HepG2 (cell line): ENCODE data around the gene NHSL1. TPM values are rescaled to one million over a fixed set of nuclear protein-coding genes. Genes with fewer than 3 reads are reported as not detected.

Source experiments
- ADNP ChIP-seq: sonication (generic); formaldehyde crosslinking; IDR thresholded peaks from 2 replicates; pipeline ENCODE4 v1.4.0; 2020; ENCODE audit warnings: missing genetic modification reagents
- DR1 ChIP-seq: sonication (generic); formaldehyde crosslinking; IDR thresholded peaks from 2 replicates; pipeline ENCODE4 v1.8.0; 2021; ENCODE audit warnings: mild to moderate bottlenecking, missing genetic modification reagents, inconsistent platforms
- ETV5 ChIP-seq: IDR thresholded peaks from 2 replicates; pipeline ENCODE4 v1.6.1; 2018; ENCODE audit warnings: missing biosample characterization, missing genetic modification reagents, inconsistent platforms, borderline replicate concordance
- GLI4 ChIP-seq: sonication (generic); formaldehyde crosslinking; IDR thresholded peaks from 2 replicates; pipeline ENCODE4 v1.5.1; 2020; ENCODE audit warnings: missing genetic modification reagents, mild to moderate bottlenecking, moderate library complexity, borderline replicate concordance
- HNRNPL ChIP-seq: fragments of 200-400 bp; formaldehyde crosslinking; IDR thresholded peaks from 2 replicates; pipeline ENCODE4 v1.6.1; 2017; ENCODE audit warnings: mild to moderate bottlenecking, low read depth, low read length
- KLF6 ChIP-seq: IDR thresholded peaks from 2 replicates; pipeline ENCODE4 v1.8.0; 2016; ENCODE audit warnings: missing biosample characterization, missing genetic modification reagents
- NBN ChIP-seq: fragments of 450-650 bp; conservative IDR thresholded peaks from 2 replicates; pipeline ENCODE4 v1.6.1; 2017
- NCOA5 ChIP-seq: sonication (generic); formaldehyde crosslinking; IDR thresholded peaks from 2 replicates; pipeline ENCODE4 v1.4.0; 2020; ENCODE audit warnings: missing genetic modification reagents
- ONECUT2 ChIP-seq: sonication (generic); formaldehyde crosslinking; IDR thresholded peaks from 2 replicates; pipeline ENCODE4 v1.4.0; 2020; ENCODE audit warnings: missing genetic modification reagents
- RBFOX2 ChIP-seq: fragments of 200-400 bp; formaldehyde crosslinking; IDR thresholded peaks from 2 replicates; pipeline ENCODE4 v1.6.1; 2017; ENCODE audit warnings: low read depth, mild to moderate bottlenecking, low read length
- REPIN1 ChIP-seq: sonication (generic); formaldehyde crosslinking; IDR thresholded peaks from 2 replicates; pipeline ENCODE4 v1.8.0; 2022; ENCODE audit warnings: missing genetic modification reagents, low read depth, mild to moderate bottlenecking, borderline replicate concordance
- SOX6 ChIP-seq, 2 experiments: fragments of 450-650 bp in 1 of 2; sonication (generic) in 1 of 2; formaldehyde crosslinking in 1 of 2; IDR thresholded peaks; 2 replicates each; pipeline versions ENCODE4 v1.4.0 to v1.6.1; 2017 to 2020; ENCODE audit warnings: antibody characterized with exemption in 1 of 2, mild to moderate bottlenecking in 1 of 2, missing genetic modification reagents in 1 of 2
- SSRP1 ChIP-seq: IDR thresholded peaks from 2 replicates; pipeline ENCODE4 v1.6.1; 2016; ENCODE audit warnings: control low read depth
- ZEB1 ChIP-seq: IDR thresholded peaks from 2 replicates; pipeline ENCODE4 v1.6.1; 2012; ENCODE audit warnings: mild to moderate bottlenecking, low read depth, inconsistent platforms; ENCODE audit not compliant: insufficient replicate concordance
- ZNF20 ChIP-seq: sonication (generic); formaldehyde crosslinking; IDR thresholded peaks from 2 replicates; pipeline ENCODE4 v1.4.0; 2020; ENCODE audit warnings: mild to moderate bottlenecking, moderate library complexity, missing genetic modification reagents
- ZNF512 ChIP-seq: sonication (generic); formaldehyde crosslinking; IDR thresholded peaks from 2 replicates; pipeline ENCODE4 v1.4.0; 2020; ENCODE audit warnings: mild to moderate bottlenecking, missing genetic modification reagents
- ZNF549 ChIP-seq: sonication (generic); formaldehyde crosslinking; IDR thresholded peaks from 2 replicates; pipeline ENCODE4 v1.5.0; 2020; ENCODE audit warnings: missing genetic modification reagents
- ZNF550 ChIP-seq: sonication (generic); formaldehyde crosslinking; IDR thresholded peaks from 2 replicates; pipeline ENCODE4 v1.4.0; 2020; ENCODE audit warnings: mild to moderate bottlenecking, missing genetic modification reagents, borderline replicate concordance
- ZNF609 ChIP-seq: sonication (generic); formaldehyde crosslinking; IDR thresholded peaks from 2 replicates; pipeline ENCODE4 v1.4.0; 2020; ENCODE audit warnings: mild to moderate bottlenecking, missing genetic modification reagents, borderline replicate concordance
- ZNF615 ChIP-seq: sonication (generic); formaldehyde crosslinking; IDR thresholded peaks from 2 replicates; pipeline ENCODE4 v1.5.0; 2020; ENCODE audit warnings: mild to moderate bottlenecking, missing genetic modification reagents, borderline replicate concordance
- polyA plus RNA-seq, 8 experiments: library from polyadenylated mRNA; depleted of rRNA in 3 of 8; stranded (reverse) in 7 of 8; unstranded in 1 of 8; fragments of >200 nt; fragmentation: Illumina TruSeq in 4 of 8; extraction: Trizol in 4 of 8; gene quantifications; 2 replicates each; pipeline versions ENCODE4 v1.2.1 to v1.2.3, GENCODE V29; 2011 to 2016; ENCODE audit warnings: low read depth in 4 of 8, missing spikeins in 1 of 8, mixed read lengths in 1 of 8; ENCODE audit not compliant: insufficient read depth in 1 of 8
- total RNA-seq, 5 experiments: library from RNA; depleted of rRNA; stranded (reverse); fragments of >200 nt; fragmentation: Illumina TruSeq; extraction: Trizol; gene quantifications; 2 replicates each; pipeline ENCODE4 v1.2.3, GENCODE V29; 2016; ENCODE audit warnings: low read depth in 1 of 5
- TF ChIP-seq, protein P1 (sequence below): sonication (generic); formaldehyde crosslinking; conservative IDR thresholded peaks from 2 replicates; pipeline ENCODE4 v1.8.0; 2022; ENCODE audit warnings: mild to moderate bottlenecking, moderate library complexity, missing genetic modification reagents
- TF ChIP-seq, protein P2 (sequence below): fragments of 450-650 bp; IDR thresholded peaks from 2 replicates; pipeline ENCODE4 v1.6.1; 2016

Gene NHSL1
- total and polyA plus RNA-seq, 2 of the 13 experiments (the other 11 are each of a cell fraction or from before 2014, with no cell fraction given), result 24.9 to 53.6 TPM

DNA sequence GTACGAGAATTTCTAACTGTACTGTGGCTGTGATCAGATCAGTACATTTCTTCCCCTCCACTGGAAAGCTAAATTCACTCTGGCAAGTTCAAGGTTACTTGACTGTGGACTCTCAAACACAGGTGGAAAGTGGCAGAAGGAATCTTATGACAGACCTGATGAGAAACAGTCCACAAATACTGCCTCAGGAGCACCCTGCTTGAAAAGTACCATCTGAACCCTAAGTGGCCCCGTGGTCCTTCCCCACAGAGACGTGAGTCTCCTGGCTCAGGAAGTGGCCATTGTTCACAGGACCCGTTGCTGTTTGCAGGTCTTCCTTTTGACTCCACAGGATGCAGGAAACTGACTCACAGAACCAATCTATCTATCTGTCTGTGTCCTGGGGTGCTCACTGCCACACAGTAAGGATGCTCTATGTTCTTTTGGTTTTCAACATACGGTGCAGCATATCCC, 47.5 kb upstream of the NHSL1 start (continued):
- TF ChIP-seq ZNF512 (CRISPR knock-in tag) (no peak), ZEB1 (no peak), ZNF549 (no peak), NCOA5 (CRISPR knock-in tag) (no peak), SOX6 (IDR thresholded peaks at IDR 0.05) (no peak), SOX6 (CRISPR knock-in tag; IDR thresholded peaks at IDR 0.05) (peak; percentile 78), REPIN1 (no peak), ONECUT2 (CRISPR knock-in tag) (no peak), ADNP (no peak), ZNF20 (CRISPR knock-in tag) (no peak), SSRP1 (CRISPR knock-in tag) (no peak), ZNF615 (no peak), ETV5 (peak; percentile 93), HNRNPL (no peak), DR1 (no peak), NBN (no peak), KLF6 (no peak), RBFOX2 (no peak), ZNF550 (no peak), ZNF609 (no peak), GLI4 (CRISPR knock-in tag) (no peak)
- TF ChIP-seq, protein P1, sequence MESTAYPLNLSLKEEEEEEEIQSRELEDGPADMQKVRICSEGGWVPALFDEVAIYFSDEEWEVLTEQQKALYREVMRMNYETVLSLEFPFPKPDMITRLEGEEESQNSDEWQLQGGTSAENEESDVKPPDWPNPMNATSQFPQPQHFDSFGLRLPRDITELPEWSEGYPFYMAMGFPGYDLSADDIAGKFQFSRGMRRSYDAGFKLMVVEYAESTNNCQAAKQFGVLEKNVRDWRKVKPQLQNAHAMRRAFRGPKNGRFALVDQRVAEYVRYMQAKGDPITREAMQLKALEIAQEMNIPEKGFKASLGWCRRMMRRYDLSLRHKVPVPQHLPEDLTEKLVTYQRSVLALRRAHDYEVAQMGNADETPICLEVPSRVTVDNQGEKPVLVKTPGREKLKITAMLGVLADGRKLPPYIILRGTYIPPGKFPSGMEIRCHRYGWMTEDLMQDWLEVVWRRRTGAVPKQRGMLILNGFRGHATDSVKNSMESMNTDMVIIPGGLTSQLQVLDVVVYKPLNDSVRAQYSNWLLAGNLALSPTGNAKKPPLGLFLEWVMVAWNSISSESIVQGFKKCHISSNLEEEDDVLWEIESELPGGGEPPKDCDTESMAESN, result peak; percentile 36; the same call in 1 of the 2 replicates
- TF ChIP-seq, protein P2, sequence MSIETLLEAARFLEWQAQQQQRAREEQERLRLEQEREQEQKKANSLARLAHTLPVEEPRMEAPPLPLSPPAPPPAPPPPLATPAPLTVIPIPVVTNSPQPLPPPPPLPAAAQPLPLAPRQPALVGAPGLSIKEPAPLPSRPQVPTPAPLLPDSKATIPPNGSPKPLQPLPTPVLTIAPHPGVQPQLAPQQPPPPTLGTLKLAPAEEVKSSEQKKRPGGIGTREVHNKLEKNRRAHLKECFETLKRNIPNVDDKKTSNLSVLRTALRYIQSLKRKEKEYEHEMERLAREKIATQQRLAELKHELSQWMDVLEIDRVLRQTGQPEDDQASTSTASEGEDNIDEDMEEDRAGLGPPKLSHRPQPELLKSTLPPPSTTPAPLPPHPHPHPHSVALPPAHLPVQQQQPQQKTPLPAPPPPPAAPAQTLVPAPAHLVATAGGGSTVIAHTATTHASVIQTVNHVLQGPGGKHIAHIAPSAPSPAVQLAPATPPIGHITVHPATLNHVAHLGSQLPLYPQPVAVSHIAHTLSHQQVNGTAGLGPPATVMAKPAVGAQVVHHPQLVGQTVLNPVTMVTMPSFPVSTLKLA, result no peak
